GM12892 (cell line): Measurements from ENCODE around the gene ARFIP1.

ENCODE experiments used
- POLR2A ChIP-seq: IDR thresholded peaks from 2 replicates; pipeline ENCODE4 v1.6.1; 2011; ENCODE audit warnings: low read depth, low read length, control low read depth
- POLR2AphosphoS5 ChIP-seq: IDR thresholded peaks from 2 replicates; pipeline ENCODE4 v1.6.1; 2011; ENCODE audit warnings: low read depth, low read length, control low read depth

DNA sequence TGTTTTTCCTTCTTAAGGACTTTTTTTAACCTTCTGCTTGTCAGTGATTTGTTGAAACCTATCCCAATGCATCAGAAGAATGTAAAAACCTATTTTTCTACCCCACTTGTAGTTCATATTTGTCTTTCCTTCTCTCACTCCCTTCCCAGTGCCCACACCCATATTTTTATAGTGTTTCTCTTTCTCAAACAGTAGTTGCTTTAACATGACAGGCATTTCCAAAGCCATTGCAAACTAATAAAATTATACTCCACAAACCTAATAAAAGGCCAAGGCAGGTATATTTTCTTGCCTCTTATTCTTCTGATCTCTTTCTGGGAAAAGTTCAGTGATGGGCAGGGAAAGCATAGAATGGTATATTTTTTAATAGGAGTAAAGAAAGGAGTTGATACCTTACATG lies 120.6 kb downstream of the ARFIP1 start:
- TF ChIP-seq POLR2AphosphoS5 (no peak), POLR2A (no peak)
